K562 (cell line): ENCODE data around the gene PDE6D. TPM values are rescaled to one million over a fixed set of nuclear protein-coding genes. Genes with fewer than 3 reads are reported as not detected.
A peak's percentile ranks its signal among the peaks of the same experiment; 100 is the strongest.

Experiments
- ARNT ChIP-seq, 2 experiments: fragments of 450-650 bp; IDR thresholded peaks; 2 replicates each; pipeline ENCODE4 v1.6.1; 2016; ENCODE audit warnings: mild to moderate bottlenecking in 1 of 2
- JUN ChIP-seq, 2 experiments: sonication (generic) in 1 of 2; formaldehyde crosslinking in 1 of 2; IDR thresholded peaks; 2 replicates each; pipeline versions ENCODE4 v1.6.1 to v1.8.0; 2012 to 2022; ENCODE audit warnings: borderline replicate concordance in 2 of 2, mild to moderate bottlenecking in 2 of 2, improper control_type of control experiment in 1 of 2, low read depth in 1 of 2, low read length in 1 of 2, missing genetic modification reagents in 1 of 2
- JUND ChIP-seq, 2 experiments: IDR thresholded peaks; 2 replicates in 1 of 2; 3 replicates in 1 of 2; pipeline ENCODE4 v1.6.1; 2011; ENCODE audit warnings: borderline replicate concordance in 2 of 2, low read depth in 2 of 2, low read length in 2 of 2, improper control_type of control experiment in 1 of 2, missing biosample characterization in 1 of 2, missing genetic modification characterization in 1 of 2, missing genetic modification reagents in 1 of 2
- MAFG ChIP-seq: fragments of 450-650 bp; conservative IDR thresholded peaks from 2 replicates; pipeline ENCODE4 v1.6.1; 2016; ENCODE audit warnings: missing genetic modification characterization, missing compliant biosample characterization
- NCOR1 ChIP-seq: fragments of 450-650 bp; IDR thresholded peaks from 2 replicates; pipeline ENCODE4 v1.6.1; 2016; ENCODE audit warnings: mild to moderate bottlenecking, moderate library complexity
- SIN3B ChIP-seq: fragments of 450-650 bp; IDR thresholded peaks from 2 replicates; pipeline ENCODE4 v1.6.1; 2017; ENCODE audit warnings: low read depth, mild to moderate bottlenecking, moderate library complexity
- STAT5B ChIP-seq: fragments of 250-450 bp; sonication (Bioruptor Pico); IDR thresholded peaks from 2 replicates; pipeline ENCODE4 v1.8.0; 2021; ENCODE audit warnings: mild to moderate bottlenecking, inconsistent platforms
- XRCC4 ChIP-seq: IDR thresholded peaks from one replicate; pipeline ENCODE4 v1.6.1; 2011; ENCODE audit not compliant: insufficient read depth, insufficient read length; ENCODE audit errors: extremely low read depth
- ZNF766 ChIP-seq: fragments of 200-800 bp; sonication (Bioruptor generic); conservative IDR thresholded peaks from 2 replicates; pipeline ENCODE4 v1.6.1; 2016; ENCODE audit warnings: missing genetic modification characterization, missing compliant biosample characterization
- ZNF79 ChIP-seq: fragments of 250-450 bp; sonication (Bioruptor Pico); IDR thresholded peaks from 2 replicates; pipeline ENCODE4 v1.4.0; 2020; ENCODE audit warnings: low read depth, mild to moderate bottlenecking, moderate library complexity
- polyA plus RNA-seq, 8 experiments: library from polyadenylated mRNA; depleted of rRNA in 4 of 8; stranded (reverse) in 5 of 8; unstranded in 3 of 8; fragments of >200 nt; fragmentation: Nextera tagmentation in 2 of 8; fragmentation: Illumina TruSeq in 1 of 8; extraction: Ambion mirVana in 2 of 8; extraction: Trizol in 1 of 8; gene quantifications; 2 replicates each; pipeline versions ENCODE4 v1.2.1 to v1.2.3, GENCODE V29; 2011 to 2014; ENCODE audit warnings: inconsistent platforms in 1 of 8, missing spikeins in 1 of 8
- total RNA-seq, 7 experiments: library from RNA; depleted of rRNA in 6 of 7; stranded (reverse); fragments of >200 nt in 6 of 7; fragmentation: Illumina TruSeq in 2 of 7; extraction: Trizol in 2 of 7; gene quantifications; 2 replicates each; pipeline versions ENCODE4 v1.2.1 to v1.2.3, GENCODE V29; 2011 to 2021; ENCODE audit warnings: low replicate concordance in 1 of 7
- TF ChIP-seq, protein P1 (sequence below): fragments of 250-450 bp; sonication (Bioruptor Pico); IDR thresholded peaks from 2 replicates; pipeline ENCODE4 v1.4.0; 2020; ENCODE audit warnings: mild to moderate bottlenecking, moderate library complexity
- TF ChIP-seq, protein P2 (sequence below): fragments of 450-650 bp; IDR thresholded peaks from 2 replicates; pipeline ENCODE4 v1.6.1; 2017; ENCODE audit warnings: antibody characterized with exemption, mild to moderate bottlenecking
- TF ChIP-seq, protein P3 (sequence below): IDR thresholded peaks from 2 replicates; pipeline ENCODE4 v1.6.1; 2011; ENCODE audit not compliant: insufficient read length; ENCODE audit errors: extremely low read depth
- TF ChIP-seq, protein P4 (sequence below): sonication (generic); formaldehyde crosslinking; IDR thresholded peaks from 2 replicates; pipeline ENCODE4 v1.8.0; 2022; ENCODE audit warnings: mild to moderate bottlenecking, missing genetic modification reagents
- TF ChIP-seq, protein P5 (sequence below): sonication (generic); formaldehyde crosslinking; IDR thresholded peaks from 2 replicates; pipeline ENCODE4 v1.8.1; 2022; ENCODE audit warnings: missing genetic modification reagents

PDE6D gene
- total and polyA plus RNA-seq, 9 of the 15 experiments (the other 6 are each of a cell fraction or from before 2014, with no cell fraction given), result 0.65 to 11.6 (median 7.0) TPM

DNA sequence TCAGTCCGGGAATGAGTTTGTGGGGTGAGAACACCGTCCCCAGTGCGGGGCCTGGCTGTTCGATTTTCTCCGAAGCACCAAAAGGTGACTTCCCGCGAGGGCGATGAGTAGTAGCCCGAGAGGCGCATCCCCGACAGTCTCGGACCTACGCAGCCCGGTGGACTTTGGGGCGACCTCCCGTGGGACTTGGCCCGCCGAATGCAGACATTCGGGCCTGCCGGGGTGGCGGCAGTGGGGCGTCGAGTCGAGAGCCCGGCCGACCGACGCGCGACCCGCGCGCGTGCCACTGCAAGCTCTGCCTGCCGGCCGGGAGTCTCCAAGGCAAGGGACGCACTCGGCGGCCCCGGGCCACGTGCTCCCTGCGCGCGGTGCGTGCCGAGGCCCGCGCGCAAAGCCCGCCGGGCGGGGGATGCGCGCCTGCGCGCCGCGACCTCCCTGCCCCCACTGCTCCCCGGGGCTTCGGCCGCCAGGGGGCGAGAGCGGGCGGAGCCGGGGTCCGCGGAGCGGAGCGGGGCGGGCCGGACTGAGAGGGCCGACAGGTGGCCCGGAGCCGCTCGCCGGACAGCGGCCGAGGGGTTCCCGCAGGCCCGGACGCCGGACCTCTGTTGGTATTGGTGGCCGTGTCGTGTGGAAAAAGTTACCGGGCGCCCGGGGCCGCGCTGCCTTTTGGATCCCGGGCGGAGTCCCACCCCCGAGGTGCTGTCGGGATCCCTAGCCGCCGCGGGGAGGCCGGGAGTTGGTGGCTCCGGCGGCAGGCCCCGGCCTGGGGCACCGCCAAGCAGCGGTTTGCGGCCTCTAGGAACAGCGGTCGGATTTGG, 70.9 kb downstream of the PDE6D start (continued):
- TF ChIP-seq, protein P1, sequence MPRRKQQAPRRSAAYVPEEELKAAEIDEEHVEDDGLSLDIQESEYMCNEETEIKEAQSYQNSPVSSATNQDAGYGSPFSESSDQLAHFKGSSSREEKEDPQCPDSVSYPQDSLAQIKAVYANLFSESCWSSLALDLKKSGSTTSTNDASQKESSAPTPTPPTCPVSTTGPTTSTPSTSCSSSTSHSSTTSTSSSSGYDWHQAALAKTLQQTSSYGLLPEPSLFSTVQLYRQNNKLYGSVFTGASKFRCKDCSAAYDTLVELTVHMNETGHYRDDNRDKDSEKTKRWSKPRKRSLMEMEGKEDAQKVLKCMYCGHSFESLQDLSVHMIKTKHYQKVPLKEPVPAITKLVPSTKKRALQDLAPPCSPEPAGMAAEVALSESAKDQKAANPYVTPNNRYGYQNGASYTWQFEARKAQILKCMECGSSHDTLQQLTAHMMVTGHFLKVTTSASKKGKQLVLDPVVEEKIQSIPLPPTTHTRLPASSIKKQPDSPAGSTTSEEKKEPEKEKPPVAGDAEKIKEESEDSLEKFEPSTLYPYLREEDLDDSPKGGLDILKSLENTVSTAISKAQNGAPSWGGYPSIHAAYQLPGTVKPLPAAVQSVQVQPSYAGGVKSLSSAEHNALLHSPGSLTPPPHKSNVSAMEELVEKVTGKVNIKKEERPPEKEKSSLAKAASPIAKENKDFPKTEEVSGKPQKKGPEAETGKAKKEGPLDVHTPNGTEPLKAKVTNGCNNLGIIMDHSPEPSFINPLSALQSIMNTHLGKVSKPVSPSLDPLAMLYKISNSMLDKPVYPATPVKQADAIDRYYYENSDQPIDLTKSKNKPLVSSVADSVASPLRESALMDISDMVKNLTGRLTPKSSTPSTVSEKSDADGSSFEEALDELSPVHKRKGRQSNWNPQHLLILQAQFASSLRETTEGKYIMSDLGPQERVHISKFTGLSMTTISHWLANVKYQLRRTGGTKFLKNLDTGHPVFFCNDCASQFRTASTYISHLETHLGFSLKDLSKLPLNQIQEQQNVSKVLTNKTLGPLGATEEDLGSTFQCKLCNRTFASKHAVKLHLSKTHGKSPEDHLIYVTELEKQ (CRISPR knock-in tag), result no peak
- TF ChIP-seq, protein P2, sequence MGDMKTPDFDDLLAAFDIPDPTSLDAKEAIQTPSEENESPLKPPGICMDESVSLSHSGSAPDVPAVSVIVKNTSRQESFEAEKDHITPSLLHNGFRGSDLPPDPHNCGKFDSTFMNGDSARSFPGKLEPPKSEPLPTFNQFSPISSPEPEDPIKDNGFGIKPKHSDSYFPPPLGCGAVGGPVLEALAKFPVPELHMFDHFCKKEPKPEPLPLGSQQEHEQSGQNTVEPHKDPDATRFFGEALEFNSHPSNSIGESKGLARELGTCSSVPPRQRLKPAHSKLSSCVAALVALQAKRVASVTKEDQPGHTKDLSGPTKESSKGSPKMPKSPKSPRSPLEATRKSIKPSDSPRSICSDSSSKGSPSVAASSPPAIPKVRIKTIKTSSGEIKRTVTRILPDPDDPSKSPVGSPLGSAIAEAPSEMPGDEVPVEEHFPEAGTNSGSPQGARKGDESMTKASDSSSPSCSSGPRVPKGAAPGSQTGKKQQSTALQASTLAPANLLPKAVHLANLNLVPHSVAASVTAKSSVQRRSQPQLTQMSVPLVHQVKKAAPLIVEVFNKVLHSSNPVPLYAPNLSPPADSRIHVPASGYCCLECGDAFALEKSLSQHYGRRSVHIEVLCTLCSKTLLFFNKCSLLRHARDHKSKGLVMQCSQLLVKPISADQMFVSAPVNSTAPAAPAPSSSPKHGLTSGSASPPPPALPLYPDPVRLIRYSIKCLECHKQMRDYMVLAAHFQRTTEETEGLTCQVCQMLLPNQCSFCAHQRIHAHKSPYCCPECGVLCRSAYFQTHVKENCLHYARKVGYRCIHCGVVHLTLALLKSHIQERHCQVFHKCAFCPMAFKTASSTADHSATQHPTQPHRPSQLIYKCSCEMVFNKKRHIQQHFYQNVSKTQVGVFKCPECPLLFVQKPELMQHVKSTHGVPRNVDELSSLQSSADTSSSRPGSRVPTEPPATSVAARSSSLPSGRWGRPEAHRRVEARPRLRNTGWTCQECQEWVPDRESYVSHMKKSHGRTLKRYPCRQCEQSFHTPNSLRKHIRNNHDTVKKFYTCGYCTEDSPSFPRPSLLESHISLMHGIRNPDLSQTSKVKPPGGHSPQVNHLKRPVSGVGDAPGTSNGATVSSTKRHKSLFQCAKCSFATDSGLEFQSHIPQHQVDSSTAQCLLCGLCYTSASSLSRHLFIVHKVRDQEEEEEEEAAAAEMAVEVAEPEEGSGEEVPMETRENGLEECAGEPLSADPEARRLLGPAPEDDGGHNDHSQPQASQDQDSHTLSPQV, result peak; percentile 93
- TF ChIP-seq, protein P3, sequence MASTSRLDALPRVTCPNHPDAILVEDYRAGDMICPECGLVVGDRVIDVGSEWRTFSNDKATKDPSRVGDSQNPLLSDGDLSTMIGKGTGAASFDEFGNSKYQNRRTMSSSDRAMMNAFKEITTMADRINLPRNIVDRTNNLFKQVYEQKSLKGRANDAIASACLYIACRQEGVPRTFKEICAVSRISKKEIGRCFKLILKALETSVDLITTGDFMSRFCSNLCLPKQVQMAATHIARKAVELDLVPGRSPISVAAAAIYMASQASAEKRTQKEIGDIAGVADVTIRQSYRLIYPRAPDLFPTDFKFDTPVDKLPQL, result no peak
- TF ChIP-seq ZNF79 (CRISPR knock-in tag) (no peak), ARNT (IDR thresholded peaks at IDR 0.05) (no peak), SIN3B (no peak; the same call in 1 of the 2 replicates), JUN (IDR thresholded peaks at IDR 0.05; ENCODE audit: borderline replicate concordance, low read depth, low read length) (peak; percentile 45; the same call in 1 of the 2 replicates), JUN (CRISPR knock-in tag; IDR thresholded peaks at IDR 0.05; ENCODE audit: borderline replicate concordance) (no peak), MAFG (tag) (no peak), ZNF766 (peak; percentile 71; the same call in 1 of the 2 replicates), JUND (IDR thresholded peaks at IDR 0.05; ENCODE audit: borderline replicate concordance, low read depth, low read length) (peak; percentile 10; the same call in 1 of the 2 replicates), JUND (tag; IDR thresholded peaks at IDR 0.05; ENCODE audit: borderline replicate concordance, low read depth, low read length) (no peak; the same call in 2 of the 3 replicates), XRCC4 (no peak), STAT5B (CRISPR knock-in tag) (no peak), NCOR1 (no peak)
- TF ChIP-seq, protein P4, sequence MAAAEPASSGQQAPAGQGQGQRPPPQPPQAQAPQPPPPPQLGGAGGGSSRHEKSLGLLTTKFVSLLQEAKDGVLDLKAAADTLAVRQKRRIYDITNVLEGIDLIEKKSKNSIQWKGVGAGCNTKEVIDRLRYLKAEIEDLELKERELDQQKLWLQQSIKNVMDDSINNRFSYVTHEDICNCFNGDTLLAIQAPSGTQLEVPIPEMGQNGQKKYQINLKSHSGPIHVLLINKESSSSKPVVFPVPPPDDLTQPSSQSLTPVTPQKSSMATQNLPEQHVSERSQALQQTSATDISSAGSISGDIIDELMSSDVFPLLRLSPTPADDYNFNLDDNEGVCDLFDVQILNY (CRISPR knock-in tag), result no peak
- TF ChIP-seq, protein P5, sequence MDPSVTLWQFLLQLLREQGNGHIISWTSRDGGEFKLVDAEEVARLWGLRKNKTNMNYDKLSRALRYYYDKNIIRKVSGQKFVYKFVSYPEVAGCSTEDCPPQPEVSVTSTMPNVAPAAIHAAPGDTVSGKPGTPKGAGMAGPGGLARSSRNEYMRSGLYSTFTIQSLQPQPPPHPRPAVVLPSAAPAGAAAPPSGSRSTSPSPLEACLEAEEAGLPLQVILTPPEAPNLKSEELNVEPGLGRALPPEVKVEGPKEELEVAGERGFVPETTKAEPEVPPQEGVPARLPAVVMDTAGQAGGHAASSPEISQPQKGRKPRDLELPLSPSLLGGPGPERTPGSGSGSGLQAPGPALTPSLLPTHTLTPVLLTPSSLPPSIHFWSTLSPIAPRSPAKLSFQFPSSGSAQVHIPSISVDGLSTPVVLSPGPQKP (CRISPR knock-in tag), result no peak
